ENCODE data around the gene CPLANE2. TPM values are rescaled to one million over a fixed set of nuclear protein-coding genes. Genes with fewer than 3 reads are reported as not detected.
A peak's percentile ranks its signal among the peaks of the same experiment; 100 is the strongest.

The CPLANE2 gene
- total and polyA plus RNA-seq, 2 of the 4 experiments (the other 2 are of a cell fraction): 3.2 to 5.8 TPM

DNA sequence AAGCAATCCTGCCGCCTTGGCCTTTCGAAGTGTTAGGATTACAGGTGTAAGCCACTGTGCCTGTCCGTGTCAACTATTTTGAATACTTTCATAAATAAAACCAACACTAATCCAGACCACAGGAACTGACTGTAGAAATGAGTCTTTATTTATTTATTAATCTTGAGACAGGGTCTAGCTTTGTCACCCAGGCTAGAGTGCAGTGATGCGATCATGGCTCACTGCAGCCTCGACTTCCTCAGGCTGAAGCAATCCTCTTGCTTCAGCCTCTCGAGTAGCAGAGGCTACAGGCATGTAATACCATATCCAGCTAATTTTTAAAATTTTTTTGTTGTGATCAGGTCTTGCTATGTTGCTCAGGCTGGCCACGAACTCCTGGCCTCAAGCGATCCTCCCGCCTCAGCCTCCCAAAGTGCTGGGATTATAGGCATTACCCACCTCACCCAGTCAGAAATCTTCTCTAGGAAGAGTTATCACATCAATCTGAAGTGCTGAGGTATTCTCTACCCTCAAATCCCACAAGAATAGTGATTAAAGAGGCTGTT, 21.7 kb upstream of the CPLANE2 start:
- H2BK120ac ChIP-seq (ENCODE audit: low read depth, low read length): peak overlapping the region; percentile 54; the same call in 1 of the 2 replicates
- peak overlapping the region in 1 of 2 experiments; percentile 41; a peak in 2 of 4 replicates for H4K8ac ChIP-seq (ENCODE audit: low read depth in 2 of 2, low read length in 2 of 2)
- H4K20me1 ChIP-seq (ENCODE audit: insufficient read depth, low read length): peaks cover 3% of the 10 kb centered on the region; the same call in 1 of the 2 replicates
- H3K4me1 ChIP-seq (ENCODE audit: control insufficient read depth, insufficient read depth, low read length): peaks cover 15% of the 10 kb centered on the region
- H3K9me1 ChIP-seq (ENCODE audit: insufficient read depth, low read length): peaks cover 13% of the 10 kb centered on the region; the same call in 1 of the 2 replicates
- peak; percentile 29 for DNase-seq
- peaks cover 12% of the 10 kb centered on the region for H3K36me3 ChIP-seq (ENCODE audit: control insufficient read depth, insufficient read depth, low read length)
- peak overlapping the region; percentile 55 for H3K14ac ChIP-seq (replicated peaks; ENCODE audit: low read depth, low read length)
- no peak overlapping the region for H2AK9ac ChIP-seq (replicated peaks; ENCODE audit: low read depth, low read length, poor library complexity)
- in situ Hi-C loops (cut with MboI; ENCODE audit: low sequenced_read_pairs) (no loop called here), intact Hi-C loops (cut with micrococcal nuclease) (no loop called here), dilution Hi-C loops (cut with HindIII; ENCODE audit: low sequenced_read_pairs, unreplicated experiment) (no loop called here)
- H3K18ac ChIP-seq (ENCODE audit: low read depth, low read length): peak overlapping the region; percentile 9; the same call in 1 of the 2 replicates
- no peak overlapping the region for H3K4me3 ChIP-seq (ENCODE audit: insufficient read depth, low read depth, low read length)
- TF ChIP-seq BHLHE40 (IDR thresholded peaks at IDR 0.05; ENCODE audit: low read depth, low read length) (no peak), CEBPB (IDR thresholded peaks at IDR 0.05; ENCODE audit: low read depth, low read length) (peak; percentile 39; the same call in 1 of the 2 replicates)
- H3K9me3 ChIP-seq (ENCODE audit: control insufficient read depth, insufficient read depth, low read length): no peaks in the 10 kb centered on the region
- H4K5ac ChIP-seq (ENCODE audit: low read depth, low read length): peak overlapping the region; percentile 7; the same call in 1 of the 2 replicates
- H2BK20ac ChIP-seq (ENCODE audit: low read depth, low read length): 0 out of 2 replicates have a peak overlapping the region, but pooled peaks have one; percentile 24
- H4K91ac ChIP-seq (ENCODE audit: insufficient read depth, low read depth, low read length): peak overlapping the region; percentile 8; the same call in 1 of the 2 replicates
- BruUV-seq (replicated peaks): no TSS peak
- peak overlapping the region; percentile 35; the same call in 1 of the 2 replicates for H3K23ac ChIP-seq (ENCODE audit: low read depth, low read length)
- no peak overlapping the region for H3K4me2 ChIP-seq (ENCODE audit: low read depth, low read length)
- ChIA-PET POLR2A (ENCODE audit: unreplicated experiment) (no interaction called here), CTCF (interaction anchor here (0.5 kb wide), 1 partner anchor 97 kb away, joined by 3 read pairs; no protein-coding TSS in a partner anchor)
- no peak overlapping the region; the same call in 1 of the 2 replicates for H3K56ac ChIP-seq (ENCODE audit: extremely low read depth, insufficient read depth, low read length)
- ATAC-seq (ENCODE audit: low read depth): no peak
- H3K9ac ChIP-seq (ENCODE audit: low read depth, low read length): no peak overlapping the region
- H2AFZ ChIP-seq (replicated peaks; ENCODE audit: low read length, poor library complexity): no peak overlapping the region
- H3K27ac ChIP-seq (ENCODE audit: insufficient read depth, low read length): no peak overlapping the region
- H3K79me1 ChIP-seq (ENCODE audit: low read depth in 1 of 2, low read length in 2 of 2): peaks cover 40 to 69% of the 10 kb centered on the region in 2 experiments
- H2BK5ac ChIP-seq (ENCODE audit: low read depth, low read length, poor library complexity, severe bottlenecking): peak overlapping the region; percentile 38
- peak overlapping the region; percentile 59; the same call in 1 of the 2 replicates for H2AK5ac ChIP-seq (ENCODE audit: low read depth, low read length)
- H3K4ac ChIP-seq (ENCODE audit: low read depth, low read length): peak overlapping the region; percentile 57; the same call in 1 of the 2 replicates
- 0 out of 3 replicates have a peak overlapping the region, but pooled peaks have one; percentile 48 for H2BK15ac ChIP-seq (ENCODE audit: low read depth, low read length)
- WGBS, 2 experiments (ENCODE audit: extremely low coverage in 2 of 2, insufficient read length in 1 of 2): no CpG with 5 or more reads among the region's 9 CpGs
- no peaks in the 10 kb centered on the region for H3K27me3 ChIP-seq (ENCODE audit: control insufficient read depth, insufficient read depth, low read length)

All from IMR-90 (cell line).